Neural cell (in vitro differentiated cells): ENCODE results near the gene SHISAL2B. TPM values are rescaled to one million over a fixed set of nuclear protein-coding genes. Genes with fewer than 3 reads are reported as not detected.

ENCODE experiments used
- H2AFZ ChIP-seq: fragments of 200-600, 300-800 bp; sonication (generic), shearing (Covaris generic); 2 replicates; pipeline ENCODE4 v1.6.0; 2014; ENCODE audit warnings: low read depth, mild to moderate bottlenecking, antibody characterized with exemption, low read length, moderate library complexity
- H3F3A ChIP-seq: fragments of 200-600 bp; shearing (Covaris generic); 2 replicates; pipeline ENCODE4 v1.6.1; 2016; ENCODE audit warnings: mild to moderate bottlenecking, moderate library complexity, mixed read lengths, antibody characterized with exemption, low read length; ENCODE audit not compliant: insufficient read depth, poor library complexity, severe bottlenecking
- H3K27ac ChIP-seq: fragments of 200-600, 300-800 bp; sonication (generic), shearing (Covaris generic); 2 replicates; pipeline ENCODE4 v1.5.1; 2014; ENCODE audit warnings: mild to moderate bottlenecking, low read length, moderate library complexity
- H3K27me3 ChIP-seq: fragments of 300-800, 200-600 bp; sonication (generic), shearing (Covaris generic); 2 replicates; pipeline ENCODE4 v1.6.0; 2014; ENCODE audit warnings: mild to moderate bottlenecking, low read depth, low read length, moderate library complexity; ENCODE audit not compliant: insufficient read depth
- H3K36me3 ChIP-seq: fragments of 300-800, 200-600 bp; sonication (generic), shearing (Covaris generic); 2 replicates; pipeline ENCODE4 v1.5.1; 2014; ENCODE audit warnings: mild to moderate bottlenecking, antibody characterized with exemption, low read length, moderate library complexity; ENCODE audit not compliant: insufficient read depth
- H3K4me2 ChIP-seq: fragments of 300-800, 200-600 bp; sonication (generic), shearing (Covaris generic); 2 replicates; pipeline ENCODE4 v1.6.0; 2014; ENCODE audit warnings: mild to moderate bottlenecking, low read length
- H3K4me3 ChIP-seq: fragments of 300-800, 200-600 bp; sonication (generic), shearing (Covaris generic); 2 replicates; pipeline ENCODE4 v1.5.1; 2014; ENCODE audit warnings: mild to moderate bottlenecking, low read length, moderate library complexity
- H3K79me2 ChIP-seq: fragments of 200-600 bp; shearing (Covaris generic); replicated peaks from 2 replicates; pipeline ENCODE4 v1.6.0; 2014; ENCODE audit warnings: mild to moderate bottlenecking, low read length, moderate library complexity; ENCODE audit not compliant: insufficient read depth
- H3K9ac ChIP-seq: fragments of 300-800, 200-600 bp; sonication (generic), shearing (Covaris generic); 2 replicates; pipeline ENCODE4 v1.6.1; 2016; ENCODE audit warnings: mild to moderate bottlenecking, low read length, mixed read lengths
- H3K9me2 ChIP-seq: fragments of 200-600 bp; shearing (Covaris generic); 2 replicates; pipeline ENCODE4 v1.6.1; 2016; ENCODE audit warnings: mild to moderate bottlenecking, low read length, mixed read lengths; ENCODE audit not compliant: insufficient read depth
- H3K9me3 ChIP-seq: fragments of 200-600, 300-800 bp; sonication (generic), shearing (Covaris generic); 2 replicates; pipeline ENCODE4 v1.6.1; 2016; ENCODE audit warnings: mild to moderate bottlenecking, mixed run types, low read length, moderate library complexity, mixed read lengths
- H4K20me1 ChIP-seq: fragments of 200-600 bp; shearing (Covaris generic); 2 replicates; pipeline ENCODE4 v1.6.1; 2016; ENCODE audit warnings: mild to moderate bottlenecking, mixed run types; ENCODE audit not compliant: insufficient read depth
- EP300 ChIP-seq: fragments of 450-650 bp; conservative IDR thresholded peaks from 2 replicates; pipeline ENCODE4 v1.6.1; 2014; ENCODE audit warnings: antibody characterized with exemption, mild to moderate bottlenecking, moderate library complexity; ENCODE audit not compliant: poor library complexity, severe bottlenecking
- EZH2 ChIP-seq: fragments of 200-600, 300-800 bp; shearing (Covaris generic), sonication (generic); IDR thresholded peaks from 2 replicates; pipeline ENCODE4 v1.6.1; 2014; ENCODE audit warnings: antibody characterized with exemption, low read length, borderline replicate concordance, mild to moderate bottlenecking; ENCODE audit not compliant: insufficient read depth, poor library complexity, severe bottlenecking
- MXI1 ChIP-seq: fragments of 450-650 bp; conservative IDR thresholded peaks from 2 replicates; pipeline ENCODE4 v1.6.1; 2014; ENCODE audit warnings: antibody characterized with exemption, mild to moderate bottlenecking; ENCODE audit not compliant: poor library complexity, severe bottlenecking
- POLR2AphosphoS5 ChIP-seq: IDR thresholded peaks from 2 replicates; pipeline ENCODE4 v1.6.1; 2012
- RAD21 ChIP-seq: fragments of 450-650 bp; conservative IDR thresholded peaks from 2 replicates; pipeline ENCODE4 v1.6.1; 2014; ENCODE audit warnings: antibody characterized with exemption, mild to moderate bottlenecking, moderate library complexity
- SMC3 ChIP-seq: fragments of 450-650 bp; conservative IDR thresholded peaks from 2 replicates; pipeline ENCODE4 v1.6.1; 2014; ENCODE audit warnings: antibody characterized with exemption, mild to moderate bottlenecking, moderate library complexity; ENCODE audit not compliant: poor library complexity
- TAF1 ChIP-seq: IDR thresholded peaks from 2 replicates; pipeline ENCODE4 v1.6.1; 2012; ENCODE audit warnings: low read depth
- polyA plus RNA-seq: library from polyadenylated mRNA; depleted of rRNA; stranded (reverse); fragments of >200 nt; gene quantifications from 2 replicates; pipeline ENCODE4 v1.2.3, GENCODE V29; 2014
- TF ChIP-seq, protein P1 (sequence below): IDR thresholded peaks from 2 replicates; pipeline ENCODE4 v1.6.1; 2012; ENCODE audit warnings: borderline replicate concordance
- TF ChIP-seq, protein P2 (sequence below): fragments of 450-650 bp; IDR thresholded peaks from 2 replicates; pipeline ENCODE4 v1.5.1; 2014; ENCODE audit warnings: antibody characterized with exemption, mild to moderate bottlenecking, moderate library complexity; ENCODE audit not compliant: poor library complexity, severe bottlenecking

Gene SHISAL2B
- polyA plus RNA-seq, 1 donor from 2014 or later = not detected

DNA sequence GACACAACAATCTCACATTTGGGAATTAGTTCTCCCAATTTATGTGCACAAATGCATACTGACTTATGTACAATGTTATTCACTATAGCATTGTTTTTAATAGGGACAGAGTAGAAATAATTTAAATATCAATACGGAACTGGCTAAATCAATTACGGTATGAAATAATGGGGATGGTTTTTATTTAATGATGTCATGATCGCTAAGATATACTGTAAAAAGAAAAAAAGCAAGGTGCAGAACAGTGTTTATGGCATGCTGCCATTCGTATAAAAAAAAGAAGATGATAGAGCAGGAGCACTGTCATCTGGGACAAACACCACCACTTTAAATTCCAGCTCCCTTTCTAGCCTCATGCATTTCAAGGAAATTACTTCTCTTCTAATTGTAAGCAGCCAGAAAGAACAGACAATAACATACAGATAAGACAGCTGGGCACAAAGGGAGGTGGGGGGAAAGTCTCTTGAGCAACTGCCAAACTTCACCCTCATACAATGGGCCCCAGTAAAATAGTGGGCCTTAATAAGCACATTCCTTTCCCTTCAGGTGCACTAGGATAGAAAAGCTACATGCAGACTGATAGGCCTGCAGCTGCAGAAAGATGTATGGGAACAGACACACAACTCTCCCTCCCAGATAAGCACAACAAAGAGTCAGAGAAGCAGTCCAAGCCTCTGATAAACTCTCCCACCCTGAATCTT, 69.8 kb downstream of the SHISAL2B start:
- H3K27me3 ChIP-seq = no peaks in the 10 kb centered on the region
- H2AFZ ChIP-seq = no peak overlapping the region
- H3K9me3 ChIP-seq = no peaks in the 10 kb centered on the region
- TF ChIP-seq EP300 = peak; percentile 21
- no peak for TF ChIP-seq MXI1
- H3K27ac ChIP-seq = peak overlapping the region; percentile 43
- peak overlapping the region; percentile 44 for H3K4me3 ChIP-seq
- no peaks in the 10 kb centered on the region for H4K20me1 ChIP-seq
- no peaks in the 10 kb centered on the region for H3K36me3 ChIP-seq
- no peaks in the 10 kb centered on the region for H3F3A ChIP-seq
- H3K4me2 ChIP-seq = no peak overlapping the region
- H3K79me2 ChIP-seq = peaks cover 31% of the 10 kb centered on the region
- no peaks in the 10 kb centered on the region for H3K9me2 ChIP-seq
- no peak overlapping the region for H3K9ac ChIP-seq

DNA sequence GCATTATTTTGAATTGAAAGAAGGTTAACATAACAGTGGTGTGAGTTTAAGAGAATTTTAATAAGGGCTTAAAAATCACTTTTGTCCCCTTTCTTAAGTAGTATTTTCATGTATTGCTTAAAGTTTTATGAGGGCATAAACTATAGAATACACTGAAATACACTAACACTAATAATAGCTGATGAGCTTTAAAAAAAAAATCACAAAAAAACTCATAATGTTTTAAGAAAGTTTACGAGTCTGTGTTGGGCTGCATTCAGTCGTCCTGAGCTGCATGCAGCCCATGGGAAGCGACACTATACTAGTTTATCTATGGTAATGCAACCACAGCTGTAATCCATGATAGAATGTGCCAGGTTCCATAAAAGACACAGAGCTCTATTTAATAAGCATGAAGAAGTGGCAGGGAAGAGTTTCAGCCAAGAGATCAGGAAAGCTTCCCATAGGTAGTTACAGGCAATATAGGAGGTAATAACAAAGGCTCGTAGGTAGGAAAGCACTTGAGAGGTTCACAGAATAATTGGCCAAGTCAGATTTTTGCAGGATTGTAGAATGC, 73.7 kb downstream of the SHISAL2B start:
- Histone ChIP-seq H3F3A (no peaks in the 10 kb centered on the region), H3K9me2 (no peaks in the 10 kb centered on the region), H3K27ac (no peak overlapping the region), H3K4me3 (no peak overlapping the region), H3K9me3 (no peaks in the 10 kb centered on the region), H3K4me2 (no peak overlapping the region), H4K20me1 (no peaks in the 10 kb centered on the region), H2AFZ (no peak overlapping the region), H3K27me3 (no peaks in the 10 kb centered on the region), H3K36me3 (no peaks in the 10 kb centered on the region), H3K79me2 (peaks cover 32% of the 10 kb centered on the region), H3K9ac (no peak overlapping the region)
- TF ChIP-seq SMC3 (no peak), EP300 (no peak), RAD21 (no peak), POLR2AphosphoS5 (no peak), TAF1 (no peak), EZH2 (no peak), MXI1 (no peak)
- TF ChIP-seq, protein P1, sequence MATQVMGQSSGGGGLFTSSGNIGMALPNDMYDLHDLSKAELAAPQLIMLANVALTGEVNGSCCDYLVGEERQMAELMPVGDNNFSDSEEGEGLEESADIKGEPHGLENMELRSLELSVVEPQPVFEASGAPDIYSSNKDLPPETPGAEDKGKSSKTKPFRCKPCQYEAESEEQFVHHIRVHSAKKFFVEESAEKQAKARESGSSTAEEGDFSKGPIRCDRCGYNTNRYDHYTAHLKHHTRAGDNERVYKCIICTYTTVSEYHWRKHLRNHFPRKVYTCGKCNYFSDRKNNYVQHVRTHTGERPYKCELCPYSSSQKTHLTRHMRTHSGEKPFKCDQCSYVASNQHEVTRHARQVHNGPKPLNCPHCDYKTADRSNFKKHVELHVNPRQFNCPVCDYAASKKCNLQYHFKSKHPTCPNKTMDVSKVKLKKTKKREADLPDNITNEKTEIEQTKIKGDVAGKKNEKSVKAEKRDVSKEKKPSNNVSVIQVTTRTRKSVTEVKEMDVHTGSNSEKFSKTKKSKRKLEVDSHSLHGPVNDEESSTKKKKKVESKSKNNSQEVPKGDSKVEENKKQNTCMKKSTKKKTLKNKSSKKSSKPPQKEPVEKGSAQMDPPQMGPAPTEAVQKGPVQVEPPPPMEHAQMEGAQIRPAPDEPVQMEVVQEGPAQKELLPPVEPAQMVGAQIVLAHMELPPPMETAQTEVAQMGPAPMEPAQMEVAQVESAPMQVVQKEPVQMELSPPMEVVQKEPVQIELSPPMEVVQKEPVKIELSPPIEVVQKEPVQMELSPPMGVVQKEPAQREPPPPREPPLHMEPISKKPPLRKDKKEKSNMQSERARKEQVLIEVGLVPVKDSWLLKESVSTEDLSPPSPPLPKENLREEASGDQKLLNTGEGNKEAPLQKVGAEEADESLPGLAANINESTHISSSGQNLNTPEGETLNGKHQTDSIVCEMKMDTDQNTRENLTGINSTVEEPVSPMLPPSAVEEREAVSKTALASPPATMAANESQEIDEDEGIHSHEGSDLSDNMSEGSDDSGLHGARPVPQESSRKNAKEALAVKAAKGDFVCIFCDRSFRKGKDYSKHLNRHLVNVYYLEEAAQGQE = no peak
- TF ChIP-seq, protein P2, sequence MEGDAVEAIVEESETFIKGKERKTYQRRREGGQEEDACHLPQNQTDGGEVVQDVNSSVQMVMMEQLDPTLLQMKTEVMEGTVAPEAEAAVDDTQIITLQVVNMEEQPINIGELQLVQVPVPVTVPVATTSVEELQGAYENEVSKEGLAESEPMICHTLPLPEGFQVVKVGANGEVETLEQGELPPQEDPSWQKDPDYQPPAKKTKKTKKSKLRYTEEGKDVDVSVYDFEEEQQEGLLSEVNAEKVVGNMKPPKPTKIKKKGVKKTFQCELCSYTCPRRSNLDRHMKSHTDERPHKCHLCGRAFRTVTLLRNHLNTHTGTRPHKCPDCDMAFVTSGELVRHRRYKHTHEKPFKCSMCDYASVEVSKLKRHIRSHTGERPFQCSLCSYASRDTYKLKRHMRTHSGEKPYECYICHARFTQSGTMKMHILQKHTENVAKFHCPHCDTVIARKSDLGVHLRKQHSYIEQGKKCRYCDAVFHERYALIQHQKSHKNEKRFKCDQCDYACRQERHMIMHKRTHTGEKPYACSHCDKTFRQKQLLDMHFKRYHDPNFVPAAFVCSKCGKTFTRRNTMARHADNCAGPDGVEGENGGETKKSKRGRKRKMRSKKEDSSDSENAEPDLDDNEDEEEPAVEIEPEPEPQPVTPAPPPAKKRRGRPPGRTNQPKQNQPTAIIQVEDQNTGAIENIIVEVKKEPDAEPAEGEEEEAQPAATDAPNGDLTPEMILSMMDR = no peak
